HL-60 (cell line): ENCODE measurements around the gene SLIT1.

ENCODE experiments used
- GABPA ChIP-seq: IDR thresholded peaks from 2 replicates; pipeline ENCODE4 v1.6.1; 2012; ENCODE audit warnings: low read depth
- POLR2AphosphoS5 ChIP-seq: IDR thresholded peaks from 2 replicates; pipeline ENCODE4 v1.6.1; 2012; ENCODE audit warnings: low read depth
- SPI1 ChIP-seq: IDR thresholded peaks from 2 replicates; pipeline ENCODE4 v1.6.1; 2012; ENCODE audit warnings: low read depth, mild to moderate bottlenecking, borderline replicate concordance
- TF ChIP-seq, protein P1 (sequence below): IDR thresholded peaks from one replicate; pipeline ENCODE4 v1.5.1; 2011; ENCODE audit warnings: low read length, control low read depth, inconsistent platforms; ENCODE audit not compliant: insufficient read depth

DNA sequence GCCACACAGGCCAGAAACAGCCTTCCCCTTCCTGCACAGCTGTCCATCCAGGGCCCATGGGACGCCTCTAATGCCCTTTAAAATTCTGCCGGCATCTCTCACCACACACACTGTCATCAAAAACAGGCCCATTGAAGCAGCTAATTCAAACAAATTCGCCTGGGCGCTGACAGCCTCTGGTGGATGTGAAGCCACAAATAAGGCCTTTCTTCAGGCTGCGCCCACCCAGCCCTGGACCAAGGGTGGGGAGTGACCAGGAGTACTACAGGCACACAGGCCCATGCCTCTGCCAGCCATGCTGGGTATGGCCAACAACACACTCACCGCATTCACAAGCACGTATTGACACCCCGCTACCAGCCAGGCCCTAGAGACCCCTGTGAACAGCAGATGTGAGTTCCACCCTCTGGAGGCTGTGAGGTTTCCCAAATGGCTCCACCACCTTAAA is 54.6 kb downstream of the SLIT1 start:
- no peak for TF ChIP-seq SPI1
- TF ChIP-seq, protein P1, sequence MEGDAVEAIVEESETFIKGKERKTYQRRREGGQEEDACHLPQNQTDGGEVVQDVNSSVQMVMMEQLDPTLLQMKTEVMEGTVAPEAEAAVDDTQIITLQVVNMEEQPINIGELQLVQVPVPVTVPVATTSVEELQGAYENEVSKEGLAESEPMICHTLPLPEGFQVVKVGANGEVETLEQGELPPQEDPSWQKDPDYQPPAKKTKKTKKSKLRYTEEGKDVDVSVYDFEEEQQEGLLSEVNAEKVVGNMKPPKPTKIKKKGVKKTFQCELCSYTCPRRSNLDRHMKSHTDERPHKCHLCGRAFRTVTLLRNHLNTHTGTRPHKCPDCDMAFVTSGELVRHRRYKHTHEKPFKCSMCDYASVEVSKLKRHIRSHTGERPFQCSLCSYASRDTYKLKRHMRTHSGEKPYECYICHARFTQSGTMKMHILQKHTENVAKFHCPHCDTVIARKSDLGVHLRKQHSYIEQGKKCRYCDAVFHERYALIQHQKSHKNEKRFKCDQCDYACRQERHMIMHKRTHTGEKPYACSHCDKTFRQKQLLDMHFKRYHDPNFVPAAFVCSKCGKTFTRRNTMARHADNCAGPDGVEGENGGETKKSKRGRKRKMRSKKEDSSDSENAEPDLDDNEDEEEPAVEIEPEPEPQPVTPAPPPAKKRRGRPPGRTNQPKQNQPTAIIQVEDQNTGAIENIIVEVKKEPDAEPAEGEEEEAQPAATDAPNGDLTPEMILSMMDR, result no peak
- no peak for TF ChIP-seq POLR2AphosphoS5
- no peak for TF ChIP-seq GABPA
